Suprapubic skin (tissue), 3 donors: Measurements from ENCODE around the gene MTCL1.

Source experiments
- EP300 ChIP-seq: sonication (generic); formaldehyde crosslinking; IDR thresholded peaks from one replicate; pipeline ENCODE4 v1.6.1; 2017; ENCODE audit warnings: antibody characterized with exemption
- POLR2A ChIP-seq, 2 donors: fragments of 450-650 bp; IDR thresholded peaks; one replicate each; pipeline ENCODE4 v1.6.1; 2017; ENCODE audit warnings: antibody characterized with exemption in 2 of 2, mild to moderate bottlenecking in 2 of 2, moderate library complexity in 2 of 2
- TF ChIP-seq, protein P1 (sequence below), 2 donors: fragments of 200-600 bp in 1 of 2; fragments of 450-650 bp in 1 of 2; sonication (generic) in 1 of 2; IDR thresholded peaks; one replicate each; pipeline ENCODE4 v1.5.1; 2016 to 2019; ENCODE audit warnings: antibody characterized with exemption in 2 of 2, mild to moderate bottlenecking in 1 of 2, moderate library complexity in 1 of 2

- TF ChIP-seq, protein P1, sequence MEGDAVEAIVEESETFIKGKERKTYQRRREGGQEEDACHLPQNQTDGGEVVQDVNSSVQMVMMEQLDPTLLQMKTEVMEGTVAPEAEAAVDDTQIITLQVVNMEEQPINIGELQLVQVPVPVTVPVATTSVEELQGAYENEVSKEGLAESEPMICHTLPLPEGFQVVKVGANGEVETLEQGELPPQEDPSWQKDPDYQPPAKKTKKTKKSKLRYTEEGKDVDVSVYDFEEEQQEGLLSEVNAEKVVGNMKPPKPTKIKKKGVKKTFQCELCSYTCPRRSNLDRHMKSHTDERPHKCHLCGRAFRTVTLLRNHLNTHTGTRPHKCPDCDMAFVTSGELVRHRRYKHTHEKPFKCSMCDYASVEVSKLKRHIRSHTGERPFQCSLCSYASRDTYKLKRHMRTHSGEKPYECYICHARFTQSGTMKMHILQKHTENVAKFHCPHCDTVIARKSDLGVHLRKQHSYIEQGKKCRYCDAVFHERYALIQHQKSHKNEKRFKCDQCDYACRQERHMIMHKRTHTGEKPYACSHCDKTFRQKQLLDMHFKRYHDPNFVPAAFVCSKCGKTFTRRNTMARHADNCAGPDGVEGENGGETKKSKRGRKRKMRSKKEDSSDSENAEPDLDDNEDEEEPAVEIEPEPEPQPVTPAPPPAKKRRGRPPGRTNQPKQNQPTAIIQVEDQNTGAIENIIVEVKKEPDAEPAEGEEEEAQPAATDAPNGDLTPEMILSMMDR (IDR thresholded peaks at IDR 0.05), result no peak
- TF ChIP-seq POLR2A (IDR thresholded peaks at IDR 0.05), result no peak
- no peak for TF ChIP-seq EP300
These were observed 3.7 kb upstream of the MTCL1 start for GRCh38 chr18:8701546-8702118.
